ENCODE results near the gene GLUD1. TPM values are rescaled to one million over a fixed set of nuclear protein-coding genes. Genes with fewer than 3 reads are reported as not detected.

GLUD1 gene
- total RNA-seq, 1 donor from 2014 or later, result 181 TPM

GRCh38 chr10:87054373-87055295 lies 40.0 kb downstream of the GLUD1 start:
- H3K27ac Mint-ChIP-seq, result no peak overlapping the region
- Histone ChIP-seq H3K9ac (no peak overlapping the region), H3K4me2 (peak overlapping the region; percentile 44), H2AFZ (replicated peaks) (no peak overlapping the region), H3K36me3 (peaks cover 19% of the 10 kb centered on the region), H3K27ac (peak overlapping the region; percentile 32), H3K9me3 (ENCODE audit: low read depth) (no peaks in the 10 kb centered on the region), H3K27me3 (no peaks in the 10 kb centered on the region), H3F3A (ENCODE audit: low read depth) (peaks cover 36% of the 10 kb centered on the region), H3K79me2 (ENCODE audit: low read depth) (no peaks in the 10 kb centered on the region), H3K4me1 (peaks cover 16% of the 10 kb centered on the region), H4K20me1 (ENCODE audit: low read depth) (no peaks in the 10 kb centered on the region), H3K4me3 (no peak overlapping the region)
- DNase-seq (ENCODE audit: low spot score), result peak; percentile 92
- H3K4me3 Mint-ChIP-seq, result no peak overlapping the region
- no peaks in the 10 kb centered on the region for H3K4me1 Mint-ChIP-seq
- peaks cover 1% of the 10 kb centered on the region for H3K27me3 Mint-ChIP-seq (ENCODE audit: insufficient read depth, low read depth)
- no peaks in the 10 kb centered on the region for H3K9me3 Mint-ChIP-seq
- peaks cover 35% of the 10 kb centered on the region for H3K36me3 Mint-ChIP-seq
- TF ChIP-seq CTCF (IDR thresholded peaks at IDR 0.05), result peak; percentile 58
- TF ChIP-seq EZH2phosphoT487 (IDR thresholded peaks at IDR 0.05), result no peak

GRCh38 chr10:87053577-87054181 lies 41.0 kb downstream of the GLUD1 start:
- no peak overlapping the region for H3K4me3 Mint-ChIP-seq
- H3K4me3 ChIP-seq, result no peak overlapping the region
- peaks cover 2% of the 10 kb centered on the region for H3K27me3 Mint-ChIP-seq (ENCODE audit: insufficient read depth, low read depth)
- peaks cover 16% of the 10 kb centered on the region for H3K4me1 ChIP-seq
- H3K4me2 ChIP-seq, result no peak overlapping the region
- H3K36me3 ChIP-seq, result peaks cover 10% of the 10 kb centered on the region
- no peaks in the 10 kb centered on the region for H3K9me3 Mint-ChIP-seq
- peaks cover 30% of the 10 kb centered on the region for H3K36me3 Mint-ChIP-seq
- no peaks in the 10 kb centered on the region for H3K4me1 Mint-ChIP-seq
- no peaks in the 10 kb centered on the region for H3K79me2 ChIP-seq (ENCODE audit: low read depth)
- H3K27ac Mint-ChIP-seq, result no peak overlapping the region
- H4K20me1 ChIP-seq (ENCODE audit: low read depth), result no peaks in the 10 kb centered on the region
- no peaks in the 10 kb centered on the region for H3K27me3 ChIP-seq
- H3K27ac ChIP-seq, result no peak overlapping the region
- H3K9ac ChIP-seq, result no peak overlapping the region
- no peaks in the 10 kb centered on the region for H3K9me3 ChIP-seq (ENCODE audit: low read depth)
- TF ChIP-seq CTCF (IDR thresholded peaks at IDR 0.05), result no peak
- no peak for TF ChIP-seq EZH2 (IDR thresholded peaks at IDR 0.05)
- no peak for TF ChIP-seq EZH2phosphoT487 (IDR thresholded peaks at IDR 0.05)
- H3F3A ChIP-seq (ENCODE audit: low read depth), result peaks cover 31% of the 10 kb centered on the region
- DNase-seq (ENCODE audit: low spot score), result no peak
- no peak overlapping the region for H2AFZ ChIP-seq (replicated peaks)

- Histone ChIP-seq H3K4me2 (no peak overlapping the region), H3K4me3 (no peak overlapping the region), H2AFZ (replicated peaks) (no peak overlapping the region), H4K20me1 (ENCODE audit: low read depth) (no peaks in the 10 kb centered on the region), H3K36me3 (peaks cover 10% of the 10 kb centered on the region), H3K27ac (no peak overlapping the region), H3K4me1 (peaks cover 13% of the 10 kb centered on the region), H3K27me3 (no peaks in the 10 kb centered on the region), H3K9me3 (ENCODE audit: low read depth) (no peaks in the 10 kb centered on the region), H3F3A (ENCODE audit: low read depth) (peaks cover 25% of the 10 kb centered on the region), H3K9ac (no peak overlapping the region), H3K79me2 (ENCODE audit: low read depth) (no peaks in the 10 kb centered on the region)
- Mint-ChIP-seq H3K9me3 (no peaks in the 10 kb centered on the region), H3K4me3 (no peak overlapping the region), H3K4me1 (no peaks in the 10 kb centered on the region), H3K27ac (no peak overlapping the region), H3K27me3 (ENCODE audit: insufficient read depth, low read depth) (peaks cover 2% of the 10 kb centered on the region), H3K36me3 (peaks cover 27% of the 10 kb centered on the region)
- TF ChIP-seq EZH2phosphoT487 (IDR thresholded peaks at IDR 0.05) (no peak), EZH2 (IDR thresholded peaks at IDR 0.05) (no peak), CTCF (IDR thresholded peaks at IDR 0.05) (no peak)
- DNase-seq (ENCODE audit: low spot score), result no peak
Measured at GRCh38 chr10:87053111-87053510, 41.5 kb downstream of the GLUD1 start.

Measured in neural progenitor cell (in vitro differentiated cells).